ENCODE results near the gene GABRP. TPM values are rescaled to one million over a fixed set of nuclear protein-coding genes. Genes with fewer than 3 reads are reported as not detected.

GABRP gene
- total RNA-seq, 6 donors from 2014 or later = 0.20 to 5.3 (median 0.28) TPM; not detected in 2

GRCh38 chr5:170774831-170775230 lies 8.7 kb upstream of the GABRP start:
- DNase-seq = no peak
- H3K27me3 ChIP-seq = no peaks in the 10 kb centered on the region
- no peak overlapping the region for H3K27ac ChIP-seq
- 91 to 98% methylated on average over 5 of the region's 5 CpGs for WGBS, 2 donors
- no peaks in the 10 kb centered on the region for H3K36me3 ChIP-seq
- no peak overlapping the region for H3K4me3 ChIP-seq
- no peak for ATAC-seq (ENCODE audit: low FRiP score in 2 of 2)
- no peaks in the 10 kb centered on the region for H3K9me3 ChIP-seq
- no peaks in the 10 kb centered on the region for H3K4me1 ChIP-seq
- TF ChIP-seq EP300 (IDR thresholded peaks at IDR 0.05) (no peak), CTCF (IDR thresholded peaks at IDR 0.05) (no peak), POLR2A (IDR thresholded peaks at IDR 0.05) (no peak), POLR2AphosphoS5 (IDR thresholded peaks at IDR 0.05) (no peak)

GRCh38 chr5:170781946-170782345 lies 1.6 kb upstream of the GABRP start:
- H3K27ac ChIP-seq = no peak overlapping the region
- H3K4me1 ChIP-seq = peaks cover 0 to 5% (median 3%) of the 10 kb centered on the region in 4 donors
- H3K9me3 ChIP-seq = no peaks in the 10 kb centered on the region
- WGBS, 2 donors = 73 to 86% methylated on average over 1 of the region's 1 CpG
- no peak for TF ChIP-seq EP300 (IDR thresholded peaks at IDR 0.05)
- TF ChIP-seq POLR2AphosphoS5 (IDR thresholded peaks at IDR 0.05) = no peak
- no peak for TF ChIP-seq CTCF (IDR thresholded peaks at IDR 0.05)
- TF ChIP-seq POLR2A (IDR thresholded peaks at IDR 0.05) = no peak
- no peak for ATAC-seq (ENCODE audit: low FRiP score in 2 of 2)
- no peaks in the 10 kb centered on the region for H3K36me3 ChIP-seq
- H3K4me3 ChIP-seq = no peak overlapping the region
- no peak for DNase-seq
- no peaks in the 10 kb centered on the region for H3K27me3 ChIP-seq

GRCh38 chr5:170782438-170782837 lies 1.1 kb upstream of the GABRP start:
- H3K27ac ChIP-seq = peak overlapping the region in 1 of 4 donors; percentile 46
- 67 to 75% methylated on average over 6 of the region's 6 CpGs for WGBS, 2 donors
- no peak for DNase-seq

GRCh38 chr5:170785416-170785815 lies 1.9 kb downstream of the GABRP start:
- DNase-seq (no peak), ATAC-seq (ENCODE audit: low FRiP score in 2 of 2) (no peak)
- 84% methylated on average over 3 of the region's 3 CpGs for WGBS, 2 donors
- no peak overlapping the region for H3K27ac ChIP-seq
- H3K9me3 ChIP-seq = no peaks in the 10 kb centered on the region
- no peak overlapping the region for H3K4me3 ChIP-seq
- H3K27me3 ChIP-seq = no peaks in the 10 kb centered on the region
- H3K4me1 ChIP-seq = peaks cover 0 to 5% (median 5%) of the 10 kb centered on the region in 4 donors
- TF ChIP-seq EP300 (IDR thresholded peaks at IDR 0.05) (no peak), POLR2A (IDR thresholded peaks at IDR 0.05) (no peak), POLR2AphosphoS5 (IDR thresholded peaks at IDR 0.05) (no peak), CTCF (IDR thresholded peaks at IDR 0.05) (no peak)
- no peaks in the 10 kb centered on the region for H3K36me3 ChIP-seq

More at GRCh38 chr5:170782438-170782837, 1.1 kb upstream of the GABRP start:
- Histone ChIP-seq H3K27me3 (no peaks in the 10 kb centered on the region), H3K4me3 (no peak overlapping the region), H3K9me3 (no peaks in the 10 kb centered on the region), H3K36me3 (no peaks in the 10 kb centered on the region), H3K4me1 (peaks cover 0 to 5% (median 3%) of the 10 kb centered on the region in 4 donors)
- no peak for TF ChIP-seq EP300 (IDR thresholded peaks at IDR 0.05)
- TF ChIP-seq POLR2AphosphoS5 (IDR thresholded peaks at IDR 0.05) = no peak
- ATAC-seq (ENCODE audit: low FRiP score in 2 of 2) = peak in 1 of 2 donors; percentile 44

- H3K27me3 ChIP-seq = no peaks in the 10 kb centered on the region
- ATAC-seq (ENCODE audit: low FRiP score in 2 of 2) (no peak), DNase-seq (peak in 1 of 2 donors; percentile 63)
- H3K4me3 ChIP-seq = no peak overlapping the region
- peaks cover 0 to 5% (median 5%) of the 10 kb centered on the region in 4 donors for H3K4me1 ChIP-seq
- H3K9me3 ChIP-seq = no peaks in the 10 kb centered on the region
- no peaks in the 10 kb centered on the region for H3K36me3 ChIP-seq
- TF ChIP-seq CTCF (IDR thresholded peaks at IDR 0.05) (no peak), POLR2AphosphoS5 (IDR thresholded peaks at IDR 0.05) (no peak), EP300 (IDR thresholded peaks at IDR 0.05) (no peak), POLR2A (IDR thresholded peaks at IDR 0.05) (no peak)
- 59 to 84% methylated on average over 5 of the region's 5 CpGs for WGBS, 2 donors
- no peak overlapping the region for H3K27ac ChIP-seq
These were observed 3.7 kb downstream of the GABRP start for GRCh38 chr5:170787216-170787615.
